ENCODE measurements around the gene ULK2.

GRCh38 chr17:19896679-19897078, 28.9 kb upstream of the ULK2 start:
- TF ChIP-seq POLR2AphosphoS5 (IDR thresholded peaks at IDR 0.05; ENCODE audit: low read depth, low read length) (no peak), REST (IDR thresholded peaks at IDR 0.05; ENCODE audit: insufficient read depth in 1 of 2, low read depth in 2 of 2, low read length in 2 of 2) (no peak), TAF1 (IDR thresholded peaks at IDR 0.05; ENCODE audit: borderline replicate concordance, insufficient read depth, low read length) (no peak)

All from PFSK-1 (cell line).